CD4-positive, alpha-beta T cell (primary cell): ENCODE data around the gene PARD3B. TPM values are rescaled to one million over a fixed set of nuclear protein-coding genes. Genes with fewer than 3 reads are reported as not detected.

Experiments
- ATAC-seq: fragments of 200-7000 bp; cut with Tn5 transposase; one replicate; pipeline ENCODE4 v1.10.0; 2022; ENCODE audit warnings: mild to moderate bottlenecking; ENCODE audit not compliant: poor library complexity
- CTCF ChIA-PET: fragments of 350-600 bp; sonication (Branson Sonifier 250); formaldehyde crosslinking; loops from one replicate; lab custom pipeline; 2021; ENCODE audit warnings: antibody characterized with exemption, inconsistent platforms; lab: Charles Lee
- POLR2A ChIA-PET: fragments of 350-600 bp; sonication (Branson Sonifier 250); formaldehyde crosslinking; loops from one replicate; lab custom pipeline; 2021; ENCODE audit warnings: antibody characterized with exemption, inconsistent platforms; lab: Charles Lee
- DNase-seq, 14 experiments: peaks; one replicate each; pipeline ENCODE4 v3.0.0-alpha.2; 2013 to 2020; ENCODE audit warnings: mixed read lengths in 2 of 14
- H3K27ac ChIP-seq, 2 donors: one replicate each; pipeline versions ENCODE4 v1.5.1 to v1.7.0; 2013; ENCODE audit warnings: low read length in 2 of 2, low read depth in 1 of 2, mild to moderate bottlenecking in 1 of 2
- H3K27me3 ChIP-seq, 2 experiments: 1 replicate in 1 of 2; 2 replicates in 1 of 2; pipeline versions ENCODE4 v1.6.1 to v1.7.0; 2013; ENCODE audit warnings: low read length in 2 of 2, control low read depth in 1 of 2, mild to moderate bottlenecking in 1 of 2, moderate library complexity in 1 of 2; ENCODE audit not compliant: insufficient read depth in 2 of 2, control insufficient read depth in 1 of 2
- H3K36me3 ChIP-seq: one replicate; pipeline ENCODE4 v1.6.1; 2013; ENCODE audit warnings: low read length, control low read depth; ENCODE audit not compliant: insufficient read depth
- H3K4me1 ChIP-seq: one replicate; pipeline ENCODE4 v1.6.1; 2013; ENCODE audit warnings: low read length, control low read depth; ENCODE audit not compliant: insufficient read depth
- H3K4me3 ChIP-seq: one replicate; pipeline ENCODE4 v1.5.1; 2013; ENCODE audit warnings: mild to moderate bottlenecking, low read length, moderate library complexity
- H3K9me3 ChIP-seq, 2 experiments: 1 replicate in 1 of 2; 2 replicates in 1 of 2; pipeline versions ENCODE4 v1.6.1 to v1.7.0; 2013; ENCODE audit warnings: low read length in 2 of 2, mild to moderate bottlenecking in 2 of 2, control low read depth in 1 of 2, moderate library complexity in 1 of 2; ENCODE audit not compliant: control insufficient read depth in 1 of 2, insufficient read depth in 1 of 2
- H3K27ac Mint-ChIP-seq: one replicate; pipeline ENCODE4 v1.8.0; 2020; ENCODE audit warnings: mixed read lengths
- H3K27me3 Mint-ChIP-seq: one replicate; pipeline ENCODE4 v1.8.0; 2021; ENCODE audit warnings: mixed read lengths
- H3K36me3 Mint-ChIP-seq: one replicate; pipeline ENCODE4 v1.8.0; 2021; ENCODE audit warnings: low read depth, mixed read lengths
- H3K4me1 Mint-ChIP-seq: one replicate; pipeline ENCODE4 v1.8.0; 2021; ENCODE audit warnings: low read depth, mixed read lengths
- H3K4me3 Mint-ChIP-seq: one replicate; pipeline ENCODE4 v1.8.0; 2020; ENCODE audit warnings: mild to moderate bottlenecking, mixed read lengths
- H3K9me3 Mint-ChIP-seq: one replicate; pipeline ENCODE4 v1.8.0; 2020; ENCODE audit warnings: mixed read lengths
- CTCF ChIP-seq: fragments of 200-600 bp; IDR thresholded peaks from one replicate; pipeline ENCODE4 v1.8.0; 2022; ENCODE audit warnings: antibody characterized with exemption, mild to moderate bottlenecking
- intact Hi-C, 2 experiments: fragments of 100-400 bp; cut with DNase I in 1 of 2; cut with micrococcal nuclease in 1 of 2; formaldehyde crosslinking; loops; one replicate each; pipeline versions ENCODE4 v1.15.1 to v1.9.0; 2023 to 2025; cut with DNase I, micrococcal nuclease
- total RNA-seq, 174 experiments: library from RNA in 2 of 174; stranded (reverse) in 2 of 174; gene quantifications; one replicate each; pipeline ENCODE4 v1.2.3 and lab custom pipeline; 2021 to 2026

Gene PARD3B
- total RNA-seq, 2 experiments from 2014 or later = 0.87 to 1.9 TPM

GRCh38 chr2:204585930-204586329, 40.7 kb downstream of the PARD3B start:
- DNase-seq (no peak), ATAC-seq (no peak)
- Mint-ChIP-seq H3K27me3 (peaks cover 14% of the 10 kb centered on the region), H3K4me3 (no peak overlapping the region), H3K4me1 (no peaks in the 10 kb centered on the region), H3K9me3 (peaks cover 11% of the 10 kb centered on the region), H3K27ac (no peak overlapping the region), H3K36me3 (no peaks in the 10 kb centered on the region)
- POLR2A ChIA-PET = no interaction called here
- TF ChIP-seq CTCF = no peak
- intact Hi-C loops = no loop called here
- Histone ChIP-seq H3K9me3 (peaks cover 0 to 4% of the 10 kb centered on the region in 2 experiments), H3K36me3 (no peaks in the 10 kb centered on the region), H3K4me1 (no peaks in the 10 kb centered on the region), H3K27ac (no peak overlapping the region), H3K4me3 (no peak overlapping the region), H3K27me3 (peaks cover 0 to 2% of the 10 kb centered on the region in 2 experiments)
- CTCF ChIA-PET = interaction anchor here (0.8 kb wide), 1 partner anchor 11 kb away, joined by 3 read pairs; no protein-coding TSS in a partner anchor

GRCh38 chr2:204586444-204587180, 41.3 kb downstream of the PARD3B start:
- H3K27me3 Mint-ChIP-seq = peaks cover 14% of the 10 kb centered on the region
- ChIA-PET POLR2A (no interaction called here), CTCF (interaction anchor here (0.8 kb wide), 1 partner anchor 11 kb away, joined by 3 read pairs; no protein-coding TSS in a partner anchor)
- H3K27me3 ChIP-seq = peaks cover 0 to 2% of the 10 kb centered on the region in 2 experiments
- H3K4me3 Mint-ChIP-seq = no peak overlapping the region
- H3K27ac ChIP-seq = no peak overlapping the region
- no peak overlapping the region for H3K27ac Mint-ChIP-seq
- ATAC-seq = no peak
- H3K9me3 Mint-ChIP-seq = peaks cover 11% of the 10 kb centered on the region
- H3K4me3 ChIP-seq = no peak overlapping the region
- no peaks in the 10 kb centered on the region for H3K36me3 Mint-ChIP-seq
- no peaks in the 10 kb centered on the region for H3K36me3 ChIP-seq
- H3K4me1 ChIP-seq = no peaks in the 10 kb centered on the region
- peaks cover 0 to 4% of the 10 kb centered on the region in 2 experiments for H3K9me3 ChIP-seq
- intact Hi-C loops = no loop called here
- no peak for DNase-seq
- H3K4me1 Mint-ChIP-seq = no peaks in the 10 kb centered on the region
- TF ChIP-seq CTCF = no peak

- ATAC-seq (no peak), DNase-seq (no peak)
- H3K27me3 Mint-ChIP-seq = peaks cover 15% of the 10 kb centered on the region
- no peaks in the 10 kb centered on the region for H3K36me3 ChIP-seq
- no peaks in the 10 kb centered on the region for H3K36me3 Mint-ChIP-seq
- H3K27ac Mint-ChIP-seq = no peak overlapping the region
- H3K4me3 ChIP-seq = no peak overlapping the region
- POLR2A ChIA-PET = no interaction called here
- no peak overlapping the region for H3K4me3 Mint-ChIP-seq
- CTCF ChIA-PET = no interaction called here
- intact Hi-C loops = no loop called here
- H3K4me1 ChIP-seq = no peaks in the 10 kb centered on the region
- peaks cover 0 to 4% of the 10 kb centered on the region in 2 experiments for H3K9me3 ChIP-seq
- no peaks in the 10 kb centered on the region for H3K4me1 Mint-ChIP-seq
- no peaks in the 10 kb centered on the region for H3K27me3 ChIP-seq
- peaks cover 11% of the 10 kb centered on the region for H3K9me3 Mint-ChIP-seq
- TF ChIP-seq CTCF = no peak
- no peak overlapping the region for H3K27ac ChIP-seq
Observed at GRCh38 chr2:204590063-204590462, 44.8 kb downstream of the PARD3B start.
